ENCODE measurements around the gene BCAS3. TPM values are rescaled to one million over a fixed set of nuclear protein-coding genes. Genes with fewer than 3 reads are reported as not detected.

Gene BCAS3
- total RNA-seq, 2 experiments from 2014 or later: 13.4 to 14.5 TPM

DNA sequence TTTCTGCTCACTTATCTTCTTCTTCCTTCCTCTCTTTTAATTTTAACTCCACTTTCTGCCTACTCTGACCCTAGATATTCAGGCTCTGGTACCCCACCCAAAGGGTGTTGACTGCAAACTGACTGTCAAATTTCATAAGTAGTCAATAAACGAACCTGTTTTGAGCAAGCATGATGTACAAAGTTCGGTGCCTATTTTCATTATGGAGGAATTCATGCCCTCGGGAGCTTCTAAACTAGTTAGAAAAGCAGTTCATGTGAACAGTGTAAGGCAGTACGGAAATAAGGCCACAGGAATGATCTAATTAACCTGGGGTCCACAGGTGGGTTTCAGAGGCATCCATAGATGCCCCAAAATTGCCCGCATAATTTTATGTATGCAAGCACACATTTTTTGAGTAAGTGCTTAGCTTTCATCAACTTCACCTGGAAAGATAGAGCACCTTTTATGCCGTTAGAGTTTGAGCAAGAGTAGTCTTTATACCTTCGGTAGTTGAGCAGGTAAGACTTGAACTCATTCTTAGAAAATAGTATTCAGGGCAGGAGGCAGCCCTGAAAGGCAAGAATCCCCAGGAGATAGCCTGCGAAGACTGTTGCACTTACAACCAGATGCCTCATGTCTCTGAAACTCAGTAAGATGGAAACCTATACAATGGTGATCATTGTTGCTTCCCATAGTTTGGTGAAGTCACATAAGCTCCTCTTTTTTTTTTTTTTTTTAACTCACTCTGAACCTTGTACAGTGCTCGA lies 685.4 kb downstream of the BCAS3 start:
- no peaks in the 10 kb centered on the region for H3K79me2 ChIP-seq (ENCODE audit: insufficient read depth, low read depth, low read length)
- H3K27ac ChIP-seq (ENCODE audit: low read depth, low read length, poor library complexity, severe bottlenecking): no peak overlapping the region
- ChIA-PET CTCF (ENCODE audit: unreplicated experiment) (no interaction called here), POLR2A (interaction anchor here (0.7 to 0.9 kb wide), 2 partner anchors 8 to 55 kb away, joined by 3 to 4 read pairs; no protein-coding TSS in a partner anchor)
- intact Hi-C loops (cut with micrococcal nuclease; ENCODE audit: unreplicated experiment): no loop called here
- no peaks in the 10 kb centered on the region for H3K36me3 ChIP-seq (ENCODE audit: insufficient read depth, low read length)
- H3K4me2 ChIP-seq (ENCODE audit: low read length): no peak overlapping the region
- no peak overlapping the region for H2AFZ ChIP-seq (ENCODE audit: low read length)
- no peaks in the 10 kb centered on the region for H3K9me2 ChIP-seq (ENCODE audit: insufficient read depth, low read length)
- DNase-seq (ENCODE audit: low spot score): no peak
- no peaks in the 10 kb centered on the region for H3K4me1 ChIP-seq (ENCODE audit: insufficient read depth, low read length, poor library complexity, severe bottlenecking)
- TF ChIP-seq EZH2phosphoT487 (IDR thresholded peaks at IDR 0.05; ENCODE audit: borderline replicate concordance, low read depth, low read length): no peak
- TF ChIP-seq, protein P1, sequence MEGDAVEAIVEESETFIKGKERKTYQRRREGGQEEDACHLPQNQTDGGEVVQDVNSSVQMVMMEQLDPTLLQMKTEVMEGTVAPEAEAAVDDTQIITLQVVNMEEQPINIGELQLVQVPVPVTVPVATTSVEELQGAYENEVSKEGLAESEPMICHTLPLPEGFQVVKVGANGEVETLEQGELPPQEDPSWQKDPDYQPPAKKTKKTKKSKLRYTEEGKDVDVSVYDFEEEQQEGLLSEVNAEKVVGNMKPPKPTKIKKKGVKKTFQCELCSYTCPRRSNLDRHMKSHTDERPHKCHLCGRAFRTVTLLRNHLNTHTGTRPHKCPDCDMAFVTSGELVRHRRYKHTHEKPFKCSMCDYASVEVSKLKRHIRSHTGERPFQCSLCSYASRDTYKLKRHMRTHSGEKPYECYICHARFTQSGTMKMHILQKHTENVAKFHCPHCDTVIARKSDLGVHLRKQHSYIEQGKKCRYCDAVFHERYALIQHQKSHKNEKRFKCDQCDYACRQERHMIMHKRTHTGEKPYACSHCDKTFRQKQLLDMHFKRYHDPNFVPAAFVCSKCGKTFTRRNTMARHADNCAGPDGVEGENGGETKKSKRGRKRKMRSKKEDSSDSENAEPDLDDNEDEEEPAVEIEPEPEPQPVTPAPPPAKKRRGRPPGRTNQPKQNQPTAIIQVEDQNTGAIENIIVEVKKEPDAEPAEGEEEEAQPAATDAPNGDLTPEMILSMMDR (conservative IDR thresholded peaks at IDR 0.05; ENCODE audit: low read length): no peak
- no peaks in the 10 kb centered on the region for H3K9me3 ChIP-seq (ENCODE audit: low read length)
- H3K4me3 ChIP-seq (ENCODE audit: low read depth, low read length, poor library complexity, severe bottlenecking): no peak overlapping the region
- H4K20me1 ChIP-seq (ENCODE audit: insufficient read depth, low read length): no peaks in the 10 kb centered on the region
- BruUV-seq (replicated peaks): no TSS peak

DNA sequence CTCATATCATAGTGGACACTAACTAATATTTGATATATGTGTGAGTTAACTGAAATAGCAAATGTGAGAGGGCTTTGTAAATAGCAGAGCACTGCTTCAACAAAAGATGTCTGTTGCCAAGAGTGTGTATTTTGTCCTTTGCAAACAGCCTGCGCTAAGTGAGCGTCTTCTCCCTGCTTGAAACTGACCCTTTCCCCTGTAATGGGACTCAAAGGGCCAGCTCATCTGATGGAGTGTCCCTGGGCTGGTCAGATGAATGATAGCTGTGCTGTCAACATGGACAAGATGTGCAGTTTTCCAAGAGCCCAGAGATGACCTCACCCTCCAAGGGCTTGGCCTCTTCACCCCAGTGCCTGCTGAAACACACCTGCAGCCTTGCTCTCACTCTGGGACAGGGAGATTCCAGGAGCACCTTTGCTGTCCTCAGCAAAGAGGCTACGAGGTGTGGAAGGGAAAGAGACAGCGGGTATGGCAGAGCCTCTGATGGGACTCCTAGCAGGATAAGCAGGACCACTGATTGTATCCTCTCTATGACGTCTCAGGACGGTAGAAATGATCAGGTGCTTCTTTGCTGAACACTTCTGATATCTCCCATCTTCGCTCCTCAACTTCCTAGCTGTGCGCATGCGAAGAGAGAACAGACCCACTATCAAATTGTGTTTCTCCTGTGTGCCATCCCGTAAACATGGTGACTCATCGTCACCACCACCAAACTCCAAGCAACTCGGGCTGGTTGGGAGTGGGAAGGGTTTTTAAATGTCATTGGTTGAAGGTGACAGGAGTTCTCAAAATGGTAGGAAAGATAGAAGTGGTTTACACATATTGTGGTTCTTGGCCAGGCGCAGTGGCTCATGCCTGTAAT lies 686.2 kb downstream of the BCAS3 start:
- Histone ChIP-seq H3K9me3 (ENCODE audit: low read length) (no peaks in the 10 kb centered on the region), H3K79me2 (ENCODE audit: insufficient read depth, low read depth, low read length) (no peaks in the 10 kb centered on the region), H3K4me1 (ENCODE audit: insufficient read depth, low read length, poor library complexity, severe bottlenecking) (no peaks in the 10 kb centered on the region), H3K4me2 (ENCODE audit: low read length) (no peak overlapping the region), H2AFZ (ENCODE audit: low read length) (no peak overlapping the region), H3K4me3 (ENCODE audit: low read depth, low read length, poor library complexity, severe bottlenecking) (no peak overlapping the region), H4K20me1 (ENCODE audit: insufficient read depth, low read length) (no peaks in the 10 kb centered on the region), H3K36me3 (ENCODE audit: insufficient read depth, low read length) (no peaks in the 10 kb centered on the region), H3K9me2 (ENCODE audit: insufficient read depth, low read length) (no peaks in the 10 kb centered on the region), H3K27ac (ENCODE audit: low read depth, low read length, poor library complexity, severe bottlenecking) (no peak overlapping the region)
- ChIA-PET POLR2A (interaction anchor here (0.7 to 1.1 kb wide), 3 partner anchors 9 to 54 kb away, joined by 3 to 4 read pairs (median 3); no protein-coding TSS in a partner anchor), CTCF (ENCODE audit: unreplicated experiment) (no interaction called here)
- no peak for TF ChIP-seq EZH2phosphoT487 (IDR thresholded peaks at IDR 0.05; ENCODE audit: borderline replicate concordance, low read depth, low read length)
- TF ChIP-seq, protein P1 (conservative IDR thresholded peaks at IDR 0.05; ENCODE audit: low read length): no peak
- BruUV-seq (replicated peaks): no TSS peak
- DNase-seq (ENCODE audit: low spot score): no peak
- intact Hi-C loops (cut with micrococcal nuclease; ENCODE audit: unreplicated experiment): no loop called here
